ENCODE data around the gene CD99. TPM values are rescaled to one million over a fixed set of nuclear protein-coding genes. Genes with fewer than 3 reads are reported as not detected.

Gene CD99
- total and polyA plus RNA-seq, 9 of the 15 experiments (the other 6 are each of a cell fraction or from before 2014, with no cell fraction given) = 5.0 to 55.3 (median 34.5) TPM

- TF ChIP-seq ZNF609 (CRISPR knock-in tag; IDR thresholded peaks at IDR 0.05; ENCODE audit: borderline replicate concordance) (no peak), SP1 (CRISPR knock-in tag; IDR thresholded peaks at IDR 0.05) (no peak), YY1 (IDR thresholded peaks at IDR 0.05; ENCODE audit: borderline replicate concordance in 1 of 3, control insufficient read depth in 1 of 3, extremely low read depth in 1 of 3, insufficient read depth in 3 of 3, insufficient read length in 1 of 3, insufficient replicate concordance in 2 of 3, low read depth in 1 of 3, low read length in 2 of 3) (peak in 2 of 3 experiments; percentile 22 to 61), REST (IDR thresholded peaks at IDR 0.05; ENCODE audit: borderline replicate concordance) (peak; percentile 86), REST (CRISPR knock-in tag; IDR thresholded peaks at IDR 0.05; ENCODE audit: low read depth) (no peak), FOXP1 (CRISPR knock-in tag; IDR thresholded peaks at IDR 0.05) (no peak), NFIC (IDR thresholded peaks at IDR 0.05) (peak; percentile 24; the same call in 1 of the 2 replicates), SIX5 (IDR thresholded peaks at IDR 0.05; ENCODE audit: borderline replicate concordance in 1 of 2, insufficient read depth in 1 of 2, low read depth in 1 of 2, low read length in 2 of 2) (no peak), LCOR (CRISPR knock-in tag; IDR thresholded peaks at IDR 0.05) (no peak)
- TF ChIP-seq, protein P1, sequence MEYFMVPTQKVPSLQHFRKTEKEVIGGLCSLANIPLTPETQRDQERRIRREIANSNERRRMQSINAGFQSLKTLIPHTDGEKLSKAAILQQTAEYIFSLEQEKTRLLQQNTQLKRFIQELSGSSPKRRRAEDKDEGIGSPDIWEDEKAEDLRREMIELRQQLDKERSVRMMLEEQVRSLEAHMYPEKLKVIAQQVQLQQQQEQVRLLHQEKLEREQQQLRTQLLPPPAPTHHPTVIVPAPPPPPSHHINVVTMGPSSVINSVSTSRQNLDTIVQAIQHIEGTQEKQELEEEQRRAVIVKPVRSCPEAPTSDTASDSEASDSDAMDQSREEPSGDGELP (CRISPR knock-in tag; IDR thresholded peaks at IDR 0.05; ENCODE audit: borderline replicate concordance) = peak; percentile 98
Observed at GRCh38 chrX:2677764-2678163, 13.3 kb upstream of the CD99 start (continued).
